Measurements from ENCODE around the gene EHMT2. TPM values are rescaled to one million over a fixed set of nuclear protein-coding genes. Genes with fewer than 3 reads are reported as not detected.

Gene EHMT2
- total RNA-seq, 4 donors from 2014 or later: 26.9 to 47.7 (median 38.7) TPM

DNA sequence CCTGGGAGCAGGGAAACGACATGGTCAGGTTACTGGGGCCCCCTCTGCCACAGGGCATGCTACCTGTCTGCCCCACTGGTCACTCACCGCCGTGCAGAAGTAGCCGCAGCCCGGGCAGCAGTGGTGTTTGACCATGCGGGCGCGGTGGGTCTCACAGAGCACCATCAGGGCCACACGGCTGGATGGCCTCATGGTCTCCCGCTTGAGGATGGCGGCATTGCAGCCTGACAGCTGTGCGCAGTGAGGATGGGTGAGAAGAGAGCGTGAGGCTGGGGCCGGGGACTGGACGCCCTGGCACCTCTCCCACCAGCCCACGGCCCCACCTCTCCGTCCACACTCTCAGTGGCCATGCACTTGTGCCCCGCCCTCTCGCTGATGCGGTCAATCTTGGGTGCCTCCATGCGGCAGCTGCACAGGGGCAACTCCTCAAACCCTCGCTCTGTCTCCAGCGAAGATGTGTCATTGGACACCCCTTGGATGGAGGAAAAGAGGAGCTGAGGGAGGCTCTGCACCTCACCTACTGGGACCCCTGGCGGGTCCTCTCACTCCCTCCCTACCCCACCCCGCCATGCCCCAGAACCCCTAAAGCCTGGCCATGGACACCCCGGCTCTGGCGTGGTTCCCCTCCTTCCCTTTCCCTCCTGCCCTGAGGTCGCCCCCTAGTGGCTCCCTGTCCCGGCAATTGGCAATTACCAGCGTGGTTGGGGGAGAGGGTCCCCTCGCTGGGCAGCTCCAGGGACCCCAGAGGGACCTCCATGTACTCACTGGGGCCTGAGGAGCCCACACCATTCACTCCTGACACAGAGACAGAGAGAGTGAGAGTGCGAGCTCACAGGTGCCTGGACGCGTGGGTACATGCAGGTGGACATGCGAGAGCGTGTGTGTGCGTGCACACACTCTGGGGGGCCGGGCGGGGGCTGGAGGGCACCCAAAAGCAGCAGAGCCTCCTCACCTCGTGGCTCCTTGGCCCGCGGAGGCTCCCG lies 8.9 kb downstream of the EHMT2 start:
- TF ChIP-seq, protein P1, sequence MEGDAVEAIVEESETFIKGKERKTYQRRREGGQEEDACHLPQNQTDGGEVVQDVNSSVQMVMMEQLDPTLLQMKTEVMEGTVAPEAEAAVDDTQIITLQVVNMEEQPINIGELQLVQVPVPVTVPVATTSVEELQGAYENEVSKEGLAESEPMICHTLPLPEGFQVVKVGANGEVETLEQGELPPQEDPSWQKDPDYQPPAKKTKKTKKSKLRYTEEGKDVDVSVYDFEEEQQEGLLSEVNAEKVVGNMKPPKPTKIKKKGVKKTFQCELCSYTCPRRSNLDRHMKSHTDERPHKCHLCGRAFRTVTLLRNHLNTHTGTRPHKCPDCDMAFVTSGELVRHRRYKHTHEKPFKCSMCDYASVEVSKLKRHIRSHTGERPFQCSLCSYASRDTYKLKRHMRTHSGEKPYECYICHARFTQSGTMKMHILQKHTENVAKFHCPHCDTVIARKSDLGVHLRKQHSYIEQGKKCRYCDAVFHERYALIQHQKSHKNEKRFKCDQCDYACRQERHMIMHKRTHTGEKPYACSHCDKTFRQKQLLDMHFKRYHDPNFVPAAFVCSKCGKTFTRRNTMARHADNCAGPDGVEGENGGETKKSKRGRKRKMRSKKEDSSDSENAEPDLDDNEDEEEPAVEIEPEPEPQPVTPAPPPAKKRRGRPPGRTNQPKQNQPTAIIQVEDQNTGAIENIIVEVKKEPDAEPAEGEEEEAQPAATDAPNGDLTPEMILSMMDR (IDR thresholded peaks at IDR 0.05): peak; percentile 24 to 71 (median 48)
- no peak for TF ChIP-seq POLR2A (IDR thresholded peaks at IDR 0.05)
- Histone ChIP-seq H3K27me3 (no peaks in the 10 kb centered on the region), H3K4me1 (no peaks in the 10 kb centered on the region), H3K4me3 (replicated peaks in 1 of 3) (no peak overlapping the region), H3K36me3 (peaks cover 46 to 75% of the 10 kb centered on the region in 2 donors), H3K9me3 (no peaks in the 10 kb centered on the region), H3K27ac (no peak overlapping the region)
- intact Hi-C loops (cut with DNase I): no loop called here
- WGBS, 2 donors: 83 to 85% methylated on average over 33 to 38 of the region's 43 CpGs
- peak in 1 of 2 donors; percentile 29 for DNase-seq

DNA sequence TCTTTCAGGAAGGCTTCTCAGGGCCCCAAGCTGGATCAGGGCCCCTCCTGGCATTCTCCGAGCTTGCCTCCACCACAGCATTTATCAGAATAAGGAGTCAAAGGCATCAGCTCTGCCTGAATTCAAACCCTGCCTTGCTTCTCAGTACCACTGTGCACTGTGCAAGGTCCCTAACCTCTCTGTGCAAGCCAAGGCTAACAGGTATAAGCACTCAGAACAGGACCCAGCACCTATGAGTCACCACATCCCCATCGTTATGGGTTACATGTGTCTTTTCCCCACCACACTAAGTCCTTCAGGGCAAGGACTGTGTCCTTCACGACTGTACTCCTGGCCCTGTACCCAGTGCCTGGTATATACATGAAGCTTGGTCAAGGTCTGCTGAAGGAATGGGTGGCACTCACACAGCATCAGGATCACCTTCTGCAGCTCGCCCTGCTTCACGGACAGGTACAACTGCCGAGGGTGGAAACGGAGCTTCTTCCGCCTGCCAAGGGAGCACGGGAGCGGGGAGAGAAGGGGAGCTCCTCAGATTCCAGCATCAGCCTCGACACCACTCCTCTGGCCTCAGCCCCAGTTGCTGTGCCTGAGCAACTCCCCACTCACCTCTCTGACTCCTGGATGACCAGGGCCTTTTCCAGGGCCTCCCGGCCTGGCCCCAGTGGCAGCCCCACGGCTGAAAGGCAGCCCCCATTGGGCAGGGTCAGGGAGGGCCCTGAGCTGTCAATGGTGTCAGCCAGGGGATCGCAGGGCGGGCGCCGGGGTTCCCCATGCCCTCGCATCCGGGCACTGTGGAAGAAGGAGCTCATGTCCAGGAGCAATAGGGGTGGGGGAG lies 10.1 kb downstream of the EHMT2 start:
- no peak for TF ChIP-seq POLR2A (IDR thresholded peaks at IDR 0.05)
- TF ChIP-seq, protein P1 (IDR thresholded peaks at IDR 0.05): no peak
- Histone ChIP-seq H3K27me3 (no peaks in the 10 kb centered on the region), H3K4me1 (no peaks in the 10 kb centered on the region), H3K27ac (no peak overlapping the region), H3K9me3 (no peaks in the 10 kb centered on the region), H3K4me3 (replicated peaks in 1 of 3) (no peak overlapping the region), H3K36me3 (peaks cover 53 to 78% of the 10 kb centered on the region in 2 donors)
- intact Hi-C loops (cut with DNase I): no loop called here
- no peak for DNase-seq
- 95 to 96% methylated on average over 16 to 18 of the region's 19 CpGs for WGBS, 2 donors

DNA sequence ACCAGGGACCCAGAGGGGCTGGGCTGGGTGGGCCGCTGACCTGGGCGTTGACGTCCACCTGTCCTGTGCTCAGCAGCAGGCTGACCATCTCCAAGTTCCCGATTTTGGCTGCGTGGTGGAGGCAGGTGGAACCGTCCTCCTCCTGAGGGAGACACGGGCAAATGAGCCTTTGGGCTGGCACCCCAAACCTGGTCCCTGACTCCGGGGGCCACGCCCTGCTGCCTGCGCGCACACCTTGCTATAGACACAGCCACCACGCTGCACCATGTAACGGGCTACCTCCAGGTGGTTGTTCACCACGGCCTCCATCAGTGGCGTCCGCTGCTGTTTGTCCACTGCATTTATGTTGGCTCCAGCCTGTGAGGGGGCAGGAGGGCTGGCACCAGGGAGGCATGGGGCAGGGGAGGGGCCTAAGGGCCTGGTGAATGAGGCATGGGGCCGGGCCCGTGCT lies 10.9 kb downstream of the EHMT2 start:
- no peak for TF ChIP-seq POLR2A (IDR thresholded peaks at IDR 0.05)
- TF ChIP-seq, protein P1 (IDR thresholded peaks at IDR 0.05): no peak
- Histone ChIP-seq H3K27ac (no peak overlapping the region), H3K27me3 (no peaks in the 10 kb centered on the region), H3K4me3 (replicated peaks in 1 of 3) (no peak overlapping the region), H3K4me1 (no peaks in the 10 kb centered on the region), H3K9me3 (no peaks in the 10 kb centered on the region), H3K36me3 (peaks cover 49 to 79% of the 10 kb centered on the region in 2 donors)
- no peak for DNase-seq
- 93 to 94% methylated on average over 13 to 17 of the region's 18 CpGs for whole genome bisulfite sequencing, 2 donors
- intact Hi-C loops (cut with DNase I): no loop called here

DNA sequence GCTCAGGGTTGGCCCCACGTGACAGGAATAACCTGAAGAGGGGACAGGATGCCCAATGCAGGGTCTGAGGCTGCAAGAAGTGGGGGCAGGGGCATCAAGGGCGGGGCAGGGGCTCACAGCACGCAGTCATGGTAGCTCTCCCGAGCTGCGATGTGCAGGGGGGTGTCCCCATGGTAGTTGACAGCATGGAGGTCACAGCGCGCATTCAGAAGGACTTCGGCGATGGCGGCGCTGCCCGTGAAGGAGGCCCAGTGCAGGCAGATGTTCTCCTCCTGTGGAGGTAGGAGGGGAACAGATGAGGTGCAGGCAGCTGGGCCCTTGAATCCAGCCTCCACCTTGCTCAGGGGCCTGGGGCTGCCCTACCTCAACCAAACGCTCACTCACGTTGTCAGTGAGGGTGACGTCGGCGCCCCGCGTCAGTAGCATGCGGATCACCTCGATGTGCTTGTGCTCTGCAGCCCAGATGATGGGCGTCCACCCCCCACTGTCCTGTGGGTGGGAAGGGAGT lies 12.9 kb downstream of the EHMT2 start:
- no peaks in the 10 kb centered on the region for H3K9me3 ChIP-seq
- H3K27me3 ChIP-seq: no peaks in the 10 kb centered on the region
- H3K4me1 ChIP-seq: no peaks in the 10 kb centered on the region
- intact Hi-C loops (cut with DNase I): no loop called here
- H3K27ac ChIP-seq: no peak overlapping the region
- no peak for DNase-seq
- no peak for TF ChIP-seq POLR2A (IDR thresholded peaks at IDR 0.05)
- TF ChIP-seq, protein P1 (IDR thresholded peaks at IDR 0.05): no peak
- peaks cover 65 to 77% of the 10 kb centered on the region in 2 donors for H3K36me3 ChIP-seq
- no peak overlapping the region for H3K4me3 ChIP-seq (replicated peaks in 1 of 3)
- WGBS, 2 donors: 85 to 95% methylated on average over 4 to 20 of the region's 22 CpGs
